ENCODE measurements around the gene POU2AF2. TPM values are rescaled to one million over a fixed set of nuclear protein-coding genes. Genes with fewer than 3 reads are reported as not detected.
"Not testable (repeated sequence)": the region's sequence is repeated elsewhere in the genome, so short reads cannot be mapped to it uniquely, and the experiment has no call there.

POU2AF2 gene
- total RNA-seq, 1 donor from 2014 or later, result not detected

GRCh38 chr11:111259896-111260295, 14.4 kb downstream of the POU2AF2 start:
- DNase-seq, result no peak

- DNase-seq, result no peak
Observed at GRCh38 chr11:111260811-111261210, 15.3 kb downstream of the POU2AF2 start.

GRCh38 chr11:111264646-111265045, 19.1 kb downstream of the POU2AF2 start:
- no peak for DNase-seq

GRCh38 chr11:111265421-111265820, 19.9 kb downstream of the POU2AF2 start:
- no peak for DNase-seq

- DNase-seq, result not testable (repeated sequence)
Observed at GRCh38 chr11:111268303-111268702, 22.8 kb downstream of the POU2AF2 start.

- no peak for DNase-seq
Observed at GRCh38 chr11:111269146-111269868, 23.8 kb downstream of the POU2AF2 start.

- no peak for DNase-seq
Observed at GRCh38 chr11:111272420-111272819, 26.9 kb downstream of the POU2AF2 start.

GRCh38 chr11:111282562-111283075, 37.1 kb downstream of the POU2AF2 start:
- no peak for DNase-seq

- no peak for DNase-seq
Observed at GRCh38 chr11:111283945-111284481, 38.5 kb downstream of the POU2AF2 start.

- DNase-seq, result no peak
Observed at GRCh38 chr11:111285189-111286091, 39.9 kb downstream of the POU2AF2 start.

GRCh38 chr11:111291764-111292163, 46.2 kb downstream of the POU2AF2 start:
- DNase-seq, result no peak

GRCh38 chr11:111292408-111292807, 46.9 kb downstream of the POU2AF2 start:
- DNase-seq, result not testable (repeated sequence)

- no peak for DNase-seq
Observed at GRCh38 chr11:111296196-111296595, 50.7 kb downstream of the POU2AF2 start.

- no peak for DNase-seq
Observed at GRCh38 chr11:111297696-111298095, 52.2 kb downstream of the POU2AF2 start.

GRCh38 chr11:111298413-111299100, 53.0 kb downstream of the POU2AF2 start, which contains the start of gene POU2AF3:
Gene POU2AF3 (plus strand): TSS chr11:111298546. CDS start chr11:111298582, 36 bp downstream.
- peak; percentile 30 for DNase-seq

GRCh38 chr11:111299101-111300026, 53.8 kb downstream of the POU2AF2 start:
- peak; percentile 30 for DNase-seq

GRCh38 chr11:111300569-111300968, 55.0 kb downstream of the POU2AF2 start:
- no peak for DNase-seq

GRCh38 chr11:111301004-111301841, 55.7 kb downstream of the POU2AF2 start:
- no peak for DNase-seq

GRCh38 chr11:111301842-111302118, 56.3 kb downstream of the POU2AF2 start:
- no peak for DNase-seq

- DNase-seq, result no peak
Observed at GRCh38 chr11:111302298-111302697, 56.8 kb downstream of the POU2AF2 start.

Measured in occipital lobe (tissue), 2 donors.